AG10803 (cell line): ENCODE measurements around the gene NOX4.

Experiments used
- DNase-seq: peaks from one replicate; pipeline ENCODE4 v3.0.0; 2010; ENCODE audit warnings: low read depth
- H3K4me3 ChIP-seq: 2 replicates; pipeline ENCODE4 v1.5.1; 2011; ENCODE audit warnings: mild to moderate bottlenecking, low read length, control low read depth
- CTCF ChIP-seq: conservative IDR thresholded peaks from 2 replicates; pipeline ENCODE4 v1.5.1; 2011; ENCODE audit warnings: mild to moderate bottlenecking, low read length, control low read depth, inconsistent platforms

The NOX4 gene

GRCh38 chr11:89490981-89491690 lies at the start of gene NOX4:
Gene NOX4 (minus strand): TSS chr11:89491375. CDS start chr11:89491246, 129 bp downstream.
- no peak for TF ChIP-seq CTCF
- DNase-seq: peak; percentile 54
- H3K4me3 ChIP-seq: peak within 1 kb of the TSS; percentile 59

GRCh38 chr11:89540826-89541225 lies 49.7 kb upstream of the NOX4 start:
- DNase-seq: no peak
- no peak for TF ChIP-seq CTCF
- no peak overlapping the region for H3K4me3 ChIP-seq

- no peak for TF ChIP-seq CTCF
- no peak for DNase-seq
- no peak overlapping the region for H3K4me3 ChIP-seq
These were observed 46.8 kb upstream of the NOX4 start for GRCh38 chr11:89537936-89538335.

- no peak overlapping the region for H3K4me3 ChIP-seq
- TF ChIP-seq CTCF: no peak
- DNase-seq: no peak
These were observed 45.8 kb upstream of the NOX4 start for GRCh38 chr11:89536926-89537325.

- no peak for DNase-seq
- H3K4me3 ChIP-seq: no peak overlapping the region
- TF ChIP-seq CTCF: no peak
These were observed 44.0 kb upstream of the NOX4 start for GRCh38 chr11:89535221-89535620.

GRCh38 chr11:89529626-89530380 lies 38.6 kb upstream of the NOX4 start:
- no peak overlapping the region for H3K4me3 ChIP-seq
- DNase-seq: no peak
- TF ChIP-seq CTCF: no peak

GRCh38 chr11:89521792-89522191 lies 30.6 kb upstream of the NOX4 start:
- TF ChIP-seq CTCF: no peak
- DNase-seq: no peak
- H3K4me3 ChIP-seq: no peak overlapping the region
